Aorta (tissue), 5 donors: ENCODE results near the gene PCDH9. TPM values are rescaled to one million over a fixed set of nuclear protein-coding genes. Genes with fewer than 3 reads are reported as not detected.

Experiments used
- ATAC-seq: fragments of 200-7000 bp; cut with Tn5 transposase; one replicate; pipeline ENCODE4 v1.9.1; 2022; ENCODE audit warnings: moderate library complexity; ENCODE audit not compliant: low FRiP score
- DNase-seq, 2 donors: peaks; one replicate each; pipeline ENCODE4 v3.0.0-alpha.2; 2020
- H3K27ac ChIP-seq, 2 donors: one replicate each; pipeline ENCODE4 v1.5.1; 2013; ENCODE audit warnings: low read length in 2 of 2, mild to moderate bottlenecking in 2 of 2, moderate library complexity in 2 of 2, control low read depth in 1 of 2, inconsistent platforms in 1 of 2, low read depth in 1 of 2
- H3K27me3 ChIP-seq, 2 donors: one replicate each; pipeline ENCODE4 v1.6.1; 2013; ENCODE audit warnings: control low read depth in 1 of 2, low read length in 1 of 2, mild to moderate bottlenecking in 1 of 2, moderate library complexity in 1 of 2; ENCODE audit not compliant: insufficient read depth in 2 of 2, control insufficient read depth in 1 of 2
- H3K36me3 ChIP-seq, 2 donors: one replicate each; pipeline ENCODE4 v1.6.1; 2013; ENCODE audit warnings: control low read depth in 1 of 2, low read length in 1 of 2, mild to moderate bottlenecking in 1 of 2; ENCODE audit not compliant: insufficient read depth in 2 of 2, control insufficient read depth in 1 of 2
- H3K4me1 ChIP-seq, 2 donors: one replicate each; pipeline ENCODE4 v1.6.1; 2013; ENCODE audit warnings: low read length in 2 of 2, control low read depth in 1 of 2, mild to moderate bottlenecking in 1 of 2, moderate library complexity in 1 of 2; ENCODE audit not compliant: insufficient read depth in 2 of 2, control insufficient read depth in 1 of 2
- H3K4me3 ChIP-seq, 2 donors: one replicate each; pipeline ENCODE4 v1.5.1; 2013; ENCODE audit warnings: low read length in 2 of 2, control low read depth in 1 of 2, mild to moderate bottlenecking in 1 of 2
- H3K9me3 ChIP-seq: one replicate; pipeline ENCODE4 v1.6.1; 2013; ENCODE audit warnings: mild to moderate bottlenecking, low read length; ENCODE audit not compliant: control insufficient read depth
- WGBS, 2 donors: extraction: QIAGEN DNeasy Blood & Tissue Kit; methylation state at CpG; one replicate each; pipeline ENCODE4 v1.1.7; 2013; 5-methylcytosine and 5-hydroxymethylcytosine counted together
- intact Hi-C, 2 donors: fragments of 100-400 bp; cut with DNase I; formaldehyde crosslinking; loops; one replicate each; pipeline versions ENCODE4 v1.14.2 to v1.15.0; 2022
- polyA plus RNA-seq, 2 donors: library from polyadenylated mRNA; stranded (reverse); fragments of 200-250 nt; gene quantifications; one replicate each; pipeline ENCODE4 v1.2.3, GENCODE V29; 2013
- total RNA-seq, 2 donors: library from RNA; stranded (reverse); fragmentation: NEBNext Ultra II Directional; extraction: Animal tissue kit (Norgen Biotek cat#: 25700); gene quantifications; one replicate each; pipeline ENCODE4 v1.2.1, GENCODE V29; 2021
- donor health status: healthy with polysubstance abuse.
- donor health status: Bipolar disorder and iron deficiency.
- donor health status: DM: no; HTN: no; CAD: no.
- donor health status: DM: no; HTN: no; CAD: no.
- donor health status: DM: yes; HTN: yes; CAD: no.

The PCDH9 gene
- total and polyA plus RNA-seq, 4 donors = 0.38 to 6.3 (median 4.2) TPM

DNA sequence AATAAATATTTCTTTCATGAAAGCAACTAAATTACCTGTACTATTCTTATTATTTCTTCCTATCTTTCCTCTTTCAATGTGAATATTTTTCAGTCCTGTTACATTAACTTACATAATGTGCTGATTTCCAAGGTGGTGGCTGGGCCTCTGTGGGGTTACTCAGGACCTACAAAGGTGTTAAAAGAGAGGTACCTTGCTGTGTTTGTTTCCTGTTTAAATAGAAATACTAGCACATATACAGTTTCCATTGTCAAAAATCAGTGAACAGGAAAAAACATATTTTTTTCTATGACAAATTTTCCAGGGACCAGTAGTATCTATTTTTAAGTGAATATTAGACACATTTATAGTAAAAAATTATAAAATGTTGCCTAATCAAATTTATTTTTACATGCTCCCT lies 8.7 kb upstream of the PCDH9 start:
- intact Hi-C loops = no loop called here

DNA sequence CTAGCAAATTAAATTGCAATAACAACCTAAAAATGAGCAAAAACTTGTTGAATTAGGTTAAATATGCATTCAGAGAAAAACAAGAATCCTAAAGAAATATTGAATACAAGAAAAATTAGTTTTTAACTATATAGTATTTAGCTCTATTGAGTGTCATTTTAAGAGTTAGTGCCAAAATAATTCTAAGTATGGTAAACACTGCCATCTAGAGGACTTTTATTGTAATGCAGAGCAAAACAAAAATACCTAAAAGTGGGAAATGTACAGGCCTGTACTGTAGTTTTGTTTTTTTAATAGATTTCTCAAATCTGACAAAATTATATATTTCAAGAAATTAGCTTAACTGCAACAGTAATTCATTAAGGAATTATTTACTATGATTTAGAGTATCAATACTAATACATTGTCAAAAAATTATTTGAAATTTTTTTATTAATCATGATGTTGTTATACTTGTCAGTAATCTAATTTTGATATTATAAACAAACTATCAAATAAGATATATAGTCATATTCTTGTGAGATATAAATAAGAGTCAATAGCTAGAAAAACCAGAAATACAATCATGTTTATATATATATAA lies 8.2 kb upstream of the PCDH9 start:
- no peak overlapping the region for H3K27ac ChIP-seq
- DNase-seq (no peak), ATAC-seq (no peak)
- intact Hi-C loops = no loop called here
- no peaks in the 10 kb centered on the region for H3K36me3 ChIP-seq
- H3K4me1 ChIP-seq = no peaks in the 10 kb centered on the region
- H3K9me3 ChIP-seq = no peaks in the 10 kb centered on the region
- no peak overlapping the region for H3K4me3 ChIP-seq
- H3K27me3 ChIP-seq = no peaks in the 10 kb centered on the region

More for the DNA sequence above, 8.7 kb upstream of the PCDH9 start:
- no peaks in the 10 kb centered on the region for H3K36me3 ChIP-seq
- H3K27me3 ChIP-seq = no peaks in the 10 kb centered on the region
- H3K4me3 ChIP-seq = no peak overlapping the region
- no peak for DNase-seq
- no peaks in the 10 kb centered on the region for H3K4me1 ChIP-seq
- ATAC-seq = no peak
- no peak overlapping the region for H3K27ac ChIP-seq
- no peaks in the 10 kb centered on the region for H3K9me3 ChIP-seq

DNA sequence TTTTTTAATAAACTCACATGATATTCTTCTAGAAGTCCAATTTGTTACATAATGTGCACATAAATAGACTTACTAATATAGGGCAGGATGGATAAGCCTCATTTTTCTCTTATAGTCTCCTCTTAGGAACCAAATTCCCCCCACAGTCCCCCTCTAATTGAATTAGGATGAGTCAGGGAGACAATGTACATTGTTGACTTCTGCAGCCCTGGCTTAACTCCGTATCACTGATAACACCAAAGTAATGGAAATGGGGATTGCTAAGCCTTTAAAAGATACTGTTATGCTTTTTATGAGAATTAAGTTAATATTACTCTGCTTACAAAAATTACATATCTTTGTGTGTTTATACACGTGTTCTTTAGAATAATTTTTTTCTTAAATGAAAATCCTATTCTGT lies 5.1 kb upstream of the PCDH9 start:
- WGBS, 2 donors = 58 to 60% methylated on average over 2 of the region's 2 CpGs
- Histone ChIP-seq H3K9me3 (no peaks in the 10 kb centered on the region), H3K36me3 (no peaks in the 10 kb centered on the region), H3K4me3 (no peak overlapping the region), H3K4me1 (no peaks in the 10 kb centered on the region), H3K27me3 (no peaks in the 10 kb centered on the region), H3K27ac (no peak overlapping the region)
- ATAC-seq (no peak), DNase-seq (no peak)
- intact Hi-C loops = no loop called here

DNA sequence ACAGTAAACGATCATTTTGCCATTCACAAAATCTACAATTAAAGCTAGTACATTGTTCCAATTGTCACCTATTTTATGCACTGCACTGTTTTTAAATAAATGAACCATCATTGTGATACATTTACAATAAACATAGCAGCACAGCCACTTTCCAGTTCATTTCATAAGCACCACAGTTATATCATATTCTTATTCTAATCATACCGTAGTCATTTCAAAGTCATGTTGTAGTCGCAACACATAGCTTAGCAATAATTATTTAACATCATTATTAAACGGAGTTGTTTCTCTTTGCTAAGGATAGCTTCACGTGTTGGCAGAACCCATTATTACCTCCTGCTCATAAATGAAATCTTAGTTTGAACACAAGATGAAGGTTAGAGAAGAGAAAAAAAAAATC lies 2.2 kb upstream of the PCDH9 start:
- no peaks in the 10 kb centered on the region for H3K9me3 ChIP-seq
- H3K27me3 ChIP-seq = no peaks in the 10 kb centered on the region
- no peak for DNase-seq
- peak overlapping the region in 1 of 2 donors; percentile 23 for H3K27ac ChIP-seq
- H3K36me3 ChIP-seq = no peaks in the 10 kb centered on the region
- intact Hi-C loops = no loop called here
- no peak overlapping the region for H3K4me3 ChIP-seq
- no peak for ATAC-seq
- 89 to 90% methylated on average over 5 of the region's 5 CpGs for WGBS, 2 donors
- H3K4me1 ChIP-seq = peaks cover 0 to 6% of the 10 kb centered on the region in 2 donors

DNA sequence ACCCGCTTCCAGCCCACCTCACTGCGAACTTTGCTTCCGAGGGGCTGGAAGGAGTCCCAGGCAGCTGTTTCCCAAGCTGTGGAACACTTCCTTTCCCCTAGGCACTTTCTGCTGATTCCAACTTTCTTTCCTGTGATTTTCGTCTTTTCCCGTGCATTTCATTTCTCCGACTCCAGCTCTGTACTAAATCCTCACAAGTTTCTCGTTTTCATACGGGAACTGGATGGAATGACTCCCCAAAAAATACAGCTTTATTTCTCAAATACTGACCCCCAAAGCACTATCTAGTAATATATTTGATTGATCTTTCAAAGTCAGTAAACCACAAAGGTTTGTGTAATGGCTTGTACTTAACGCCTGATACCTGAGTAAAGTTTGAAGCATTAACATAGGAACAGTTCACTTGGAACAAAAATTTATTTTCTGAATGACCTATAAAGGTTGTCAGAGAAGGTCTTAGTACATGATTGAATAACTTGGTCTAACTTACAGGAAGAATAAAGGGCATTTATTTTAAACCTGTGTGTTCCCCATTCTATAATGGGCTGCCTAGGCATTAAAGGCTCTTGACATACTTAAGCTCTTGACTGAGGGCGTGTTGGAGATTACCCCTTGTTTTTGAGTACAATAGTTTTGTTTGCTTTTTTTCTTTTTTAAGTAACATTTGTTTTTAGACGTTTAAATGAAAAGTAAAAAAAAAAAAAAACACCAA lies 1.3 kb upstream of the PCDH9 start:
- H3K9me3 ChIP-seq = no peaks in the 10 kb centered on the region
- no peaks in the 10 kb centered on the region for H3K36me3 ChIP-seq
- DNase-seq = no peak
- H3K4me1 ChIP-seq = peaks cover 0 to 6% of the 10 kb centered on the region in 2 donors
- H3K4me3 ChIP-seq = peak overlapping the region; percentile 43 to 68
- 2 to 3% methylated on average over 11 of the region's 11 CpGs for WGBS, 2 donors
- intact Hi-C loops = no loop called here
- no peaks in the 10 kb centered on the region for H3K27me3 ChIP-seq
- H3K27ac ChIP-seq = peak overlapping the region; percentile 28 to 81
- ATAC-seq = no peak

DNA sequence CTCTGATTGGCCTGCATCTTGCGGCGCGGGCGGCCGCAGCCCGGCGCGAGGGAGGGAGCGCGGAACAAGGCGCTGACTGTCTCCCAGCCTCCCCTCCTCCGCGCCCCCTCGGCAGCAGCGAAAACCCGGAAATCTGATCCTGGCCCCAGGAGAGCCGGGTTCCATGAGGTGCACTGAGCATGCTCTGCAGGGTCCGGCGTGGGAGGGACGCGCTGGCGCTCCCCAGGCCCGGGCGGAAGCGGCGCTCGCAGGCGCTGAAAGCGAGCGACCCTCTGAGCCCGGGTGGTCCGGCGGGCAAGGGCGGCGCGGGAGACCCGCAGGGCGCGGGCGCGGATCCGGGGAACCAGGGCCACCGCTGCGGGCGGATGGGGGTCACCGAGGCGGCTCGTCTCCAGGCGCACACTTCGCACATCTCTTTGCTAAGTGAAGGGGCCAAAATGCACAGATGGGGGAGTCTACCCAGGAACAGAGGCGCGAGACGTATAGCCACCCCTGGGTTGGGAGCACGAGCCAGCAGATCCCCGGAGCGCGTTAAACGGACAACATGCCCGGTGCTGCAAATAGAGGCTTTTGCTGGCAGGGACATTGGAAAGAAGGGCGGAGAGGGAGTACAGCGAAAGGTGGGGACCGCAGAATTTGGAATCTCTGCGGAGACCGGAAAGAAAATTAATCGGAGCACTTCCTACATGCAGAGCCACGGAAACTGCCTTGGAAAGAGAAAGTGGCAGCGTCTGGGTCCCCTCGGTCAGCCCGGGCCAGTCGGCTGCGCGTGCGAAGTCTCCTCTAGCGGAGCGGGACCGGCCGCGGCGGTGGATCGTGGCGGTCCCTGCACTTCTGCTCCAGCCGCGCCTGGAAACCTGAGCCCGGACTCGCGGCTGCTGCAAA lies 510 bp upstream of the PCDH9 start:
- DNase-seq (peak; percentile 96 to 98), ATAC-seq (peak; percentile 98)
- Histone ChIP-seq H3K4me3 (peak overlapping the region; percentile 43 to 68), H3K9me3 (no peaks in the 10 kb centered on the region), H3K4me1 (peaks cover 0 to 6% of the 10 kb centered on the region in 2 donors), H3K27me3 (no peaks in the 10 kb centered on the region), H3K36me3 (no peaks in the 10 kb centered on the region), H3K27ac (peak overlapping the region; percentile 28 to 81)
- WGBS, 2 donors = 0 to 1% methylated on average over 80 to 86 of the region's 86 CpGs
- intact Hi-C loops = no loop called here

DNA sequence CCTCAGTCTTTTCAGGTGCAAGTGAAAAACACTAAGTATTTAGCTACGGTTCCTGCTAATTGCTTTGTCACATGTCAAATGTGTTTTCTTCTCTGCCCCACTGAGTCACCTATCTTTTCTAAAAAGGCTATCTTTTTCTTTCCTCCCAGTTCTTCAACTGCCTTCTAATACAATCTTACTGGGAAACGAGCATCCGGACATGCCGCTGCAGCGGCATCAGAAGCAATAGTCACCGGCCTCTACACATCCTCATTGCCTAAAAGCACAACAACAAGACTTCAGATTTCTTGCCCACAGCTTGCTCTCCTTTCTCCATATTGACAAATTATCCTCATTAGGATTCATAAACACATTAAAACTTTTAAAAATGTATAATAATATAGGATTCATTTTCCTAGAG lies 1.2 kb downstream of the PCDH9 start:
- peaks cover 0 to 6% of the 10 kb centered on the region in 2 donors for H3K4me1 ChIP-seq
- ATAC-seq (no peak), DNase-seq (peak in 1 of 2 donors; percentile 62)
- WGBS, 2 donors = 4% methylated on average over 6 of the region's 6 CpGs
- H3K27ac ChIP-seq = no peak overlapping the region
- no peaks in the 10 kb centered on the region for H3K27me3 ChIP-seq
- H3K9me3 ChIP-seq = no peaks in the 10 kb centered on the region
- peak overlapping the region; percentile 68 to 91 for H3K4me3 ChIP-seq
- no peaks in the 10 kb centered on the region for H3K36me3 ChIP-seq
- intact Hi-C loops = loop anchor here (5.0 to 10.0 kb wide), 2 partner anchors 1572 to 1574 kb away; no protein-coding TSS in a partner anchor

DNA sequence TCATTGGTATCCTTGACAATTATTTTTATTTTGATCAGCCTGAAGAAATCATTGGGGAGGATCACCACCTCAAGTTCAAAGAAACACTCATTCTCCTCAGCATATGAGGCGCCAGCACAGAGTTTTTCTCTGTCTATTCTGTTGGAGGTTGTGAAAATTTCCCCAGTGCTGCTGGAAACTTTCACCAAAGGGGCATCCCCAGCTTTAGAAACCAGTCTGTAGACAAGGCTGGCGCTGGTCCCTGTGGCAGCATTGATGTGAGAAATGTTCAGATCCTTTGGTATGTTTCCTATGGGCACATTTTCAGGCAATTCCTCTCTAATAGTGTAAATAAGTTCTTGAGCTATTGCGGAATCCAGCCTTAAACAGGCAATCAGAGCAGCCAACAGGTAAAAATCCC lies 2.1 kb downstream of the PCDH9 start:
- H3K9me3 ChIP-seq = no peaks in the 10 kb centered on the region
- intact Hi-C loops = loop anchor here (5.0 to 10.0 kb wide), 2 partner anchors 1571 to 1573 kb away; no protein-coding TSS in a partner anchor

More for the DNA sequence above, 2.1 kb downstream of the PCDH9 start:
- 92 to 94% methylated on average over 3 of the region's 3 CpGs for WGBS, 2 donors
- no peaks in the 10 kb centered on the region for H3K36me3 ChIP-seq
- no peak overlapping the region for H3K27ac ChIP-seq
- H3K4me1 ChIP-seq = peaks cover 0 to 6% of the 10 kb centered on the region in 2 donors
- H3K27me3 ChIP-seq = no peaks in the 10 kb centered on the region
- DNase-seq = peak in 1 of 2 donors; percentile 49
- H3K4me3 ChIP-seq = peak overlapping the region in 1 of 2 donors; percentile 10
- no peak for ATAC-seq
